Astrocyte (in vitro differentiated cells and primary cell): ENCODE data around the gene ANKS3.

Experiments
- EZH2 ChIP-seq: IDR thresholded peaks from 2 replicates; pipeline ENCODE4 v1.6.1; 2012; ENCODE audit warnings: mild to moderate bottlenecking, low read length, inconsistent platforms; ENCODE audit not compliant: insufficient read depth
- TF ChIP-seq, protein P1 (sequence below): IDR thresholded peaks from 2 replicates; pipeline ENCODE4 v1.5.1; 2011; ENCODE audit warnings: low read depth, mild to moderate bottlenecking, inconsistent platforms, low read length, moderate library complexity; ENCODE audit not compliant: insufficient read depth

DNA sequence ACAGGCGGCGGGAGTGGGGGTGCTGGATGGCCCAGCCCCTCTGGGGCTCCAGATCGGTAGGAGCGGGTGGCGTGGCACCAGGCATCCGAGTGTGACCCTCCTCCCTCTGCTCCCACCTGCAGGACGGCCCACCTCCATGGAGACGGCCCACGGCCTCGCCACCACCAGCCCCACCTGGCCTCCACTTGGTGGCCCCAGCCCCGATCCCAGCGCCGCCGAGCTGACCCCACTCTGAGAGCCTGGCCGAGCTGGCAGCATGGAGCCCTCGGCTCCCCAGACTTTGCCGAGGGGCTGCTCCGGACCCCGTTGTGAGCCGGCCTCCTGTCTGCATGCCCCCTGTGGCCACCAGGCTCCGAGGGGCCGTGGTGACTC, 45.4 kb downstream of the ANKS3 start:
- TF ChIP-seq, protein P1, sequence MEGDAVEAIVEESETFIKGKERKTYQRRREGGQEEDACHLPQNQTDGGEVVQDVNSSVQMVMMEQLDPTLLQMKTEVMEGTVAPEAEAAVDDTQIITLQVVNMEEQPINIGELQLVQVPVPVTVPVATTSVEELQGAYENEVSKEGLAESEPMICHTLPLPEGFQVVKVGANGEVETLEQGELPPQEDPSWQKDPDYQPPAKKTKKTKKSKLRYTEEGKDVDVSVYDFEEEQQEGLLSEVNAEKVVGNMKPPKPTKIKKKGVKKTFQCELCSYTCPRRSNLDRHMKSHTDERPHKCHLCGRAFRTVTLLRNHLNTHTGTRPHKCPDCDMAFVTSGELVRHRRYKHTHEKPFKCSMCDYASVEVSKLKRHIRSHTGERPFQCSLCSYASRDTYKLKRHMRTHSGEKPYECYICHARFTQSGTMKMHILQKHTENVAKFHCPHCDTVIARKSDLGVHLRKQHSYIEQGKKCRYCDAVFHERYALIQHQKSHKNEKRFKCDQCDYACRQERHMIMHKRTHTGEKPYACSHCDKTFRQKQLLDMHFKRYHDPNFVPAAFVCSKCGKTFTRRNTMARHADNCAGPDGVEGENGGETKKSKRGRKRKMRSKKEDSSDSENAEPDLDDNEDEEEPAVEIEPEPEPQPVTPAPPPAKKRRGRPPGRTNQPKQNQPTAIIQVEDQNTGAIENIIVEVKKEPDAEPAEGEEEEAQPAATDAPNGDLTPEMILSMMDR = no peak
- TF ChIP-seq EZH2 = no peak
